HG02763 (cell line): ENCODE results near the gene PTPN23.
"Not testable (repeated sequence)": the region's sequence is repeated elsewhere in the genome, so short reads cannot be mapped to it uniquely, and the experiment has no call there.

Source experiments
- ATAC-seq: cut with Tn5 transposase; IDR thresholded peaks from one replicate; pipeline ENCODE4 v1.9.1; 2021; ENCODE audit warnings: mild to moderate bottlenecking, moderate library complexity; ENCODE audit not compliant: unreplicated experiment

The PTPN23 gene

GRCh38 chr3:47380601-47381316, at the start of gene PTPN23:
Gene PTPN23, plus strand, starts transcription at chr3:47381021. Its CDS starts 76 bp downstream, at chr3:47381097.
- peak; percentile 82 for ATAC-seq

GRCh38 chr3:47333907-47334306, 46.9 kb upstream of the PTPN23 start:
- no peak for ATAC-seq

- no peak for ATAC-seq
These were observed 43.2 kb upstream of the PTPN23 start for GRCh38 chr3:47337656-47338055.

- ATAC-seq: no peak
These were observed 40.9 kb upstream of the PTPN23 start for GRCh38 chr3:47339951-47340350.

- ATAC-seq: no peak
These were observed 40.0 kb upstream of the PTPN23 start for GRCh38 chr3:47340866-47341265.

- ATAC-seq: no peak
These were observed 38.7 kb upstream of the PTPN23 start for GRCh38 chr3:47342151-47342550.

- ATAC-seq: no peak
These were observed 38.0 kb upstream of the PTPN23 start for GRCh38 chr3:47342812-47343211.

GRCh38 chr3:47343471-47343971, 37.3 kb upstream of the PTPN23 start:
- ATAC-seq: no peak

GRCh38 chr3:47344971-47345370, 35.9 kb upstream of the PTPN23 start:
- no peak for ATAC-seq

GRCh38 chr3:47347217-47347801, 33.5 kb upstream of the PTPN23 start:
- ATAC-seq: peak; percentile 75

GRCh38 chr3:47348411-47349154, 32.2 kb upstream of the PTPN23 start:
- no peak for ATAC-seq

GRCh38 chr3:47355010-47355409, 25.8 kb upstream of the PTPN23 start:
- ATAC-seq: no peak

GRCh38 chr3:47356201-47356600, 24.6 kb upstream of the PTPN23 start:
- no peak for ATAC-seq

- ATAC-seq: no peak
These were observed 21.5 kb upstream of the PTPN23 start for GRCh38 chr3:47359323-47359722.

- ATAC-seq: not testable (repeated sequence)
These were observed 20.7 kb upstream of the PTPN23 start for GRCh38 chr3:47360110-47360517.

- ATAC-seq: no peak
These were observed 18.1 kb upstream of the PTPN23 start for GRCh38 chr3:47362701-47363100.

- ATAC-seq: no peak
These were observed 15.3 kb upstream of the PTPN23 start for GRCh38 chr3:47365213-47366153.

GRCh38 chr3:47366833-47367232, 14.0 kb upstream of the PTPN23 start:
- ATAC-seq: no peak

GRCh38 chr3:47367631-47368030, 13.2 kb upstream of the PTPN23 start:
- ATAC-seq: no peak

- not testable (repeated sequence) for ATAC-seq
These were observed 10.8 kb upstream of the PTPN23 start for GRCh38 chr3:47370020-47370419.
